Thoracic aorta endothelial cell (primary cell): ENCODE measurements around the gene PRDM16. TPM values are rescaled to one million over a fixed set of nuclear protein-coding genes. Genes with fewer than 3 reads are reported as not detected.

ENCODE experiments used
- total RNA-seq: library from RNA; depleted of rRNA; stranded (reverse); fragments of >200 nt; gene quantifications from 2 replicates; pipeline ENCODE4 v1.2.3, GENCODE V29; 2012

Gene PRDM16
- total RNA-seq = 0.13 and 3.9 TPM in 2 replicates

GRCh38 chr1:3068564-3069431, at the start of gene PRDM16:
TSS of gene PRDM16 (plus strand) at chr1:3069203. CDS start at chr1:3069260, 57 bp downstream.

GRCh38 chr1:3021233-3021671, 47.8 kb upstream of the PRDM16 start, which contains the start of gene ACTRT2:
TSS of gene ACTRT2 (plus strand) at chr1:3021467. CDS start at chr1:3021687, 220 bp downstream.

GRCh38 chr1:3453891-3454810, 385.1 kb downstream of the PRDM16 start, which contains the start of gene ARHGEF16:
TSS of gene ARHGEF16 (plus strand) at chr1:3454665. CDS start at chr1:3463085, 8,420 bp downstream.

Other genes starting within 250 kb of the PRDM16 start
- not detected in 2 replicates for gene ACTRT2, start 47.7 kb upstream of the PRDM16 start, total RNA-seq